ENCODE data around the gene EPN2. TPM values are rescaled to one million over a fixed set of nuclear protein-coding genes. Genes with fewer than 3 reads are reported as not detected.
A peak's percentile ranks its signal among the peaks of the same experiment; 100 is the strongest.

The EPN2 gene
- total RNA-seq, 4 donors from 2014 or later = 21.8 to 32.3 (median 24.7) TPM

DNA sequence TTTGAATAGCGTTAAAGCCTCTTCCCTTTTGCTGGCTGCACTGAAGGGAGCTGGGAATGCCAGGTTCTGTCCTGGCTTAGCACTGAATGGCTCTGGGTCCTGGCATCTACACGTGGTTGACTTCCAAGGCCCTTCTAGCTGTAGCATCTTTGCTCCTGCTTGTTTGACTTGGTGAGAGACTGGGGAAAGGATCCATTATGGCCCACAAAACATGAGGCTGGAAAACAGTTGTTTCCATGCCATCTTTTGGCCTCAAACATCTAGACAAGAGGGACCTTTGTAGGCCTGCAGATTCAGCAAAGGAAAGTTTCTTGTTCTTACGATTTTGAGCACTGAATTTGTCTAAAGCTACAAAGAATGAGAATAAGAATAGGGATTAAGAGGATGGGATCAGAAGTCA, 32.5 kb downstream of the EPN2 start:
- intact Hi-C loops (cut with DNase I) = no loop called here
- Histone ChIP-seq H3K27me3 (no peaks in the 10 kb centered on the region), H3K27ac (peak overlapping the region; percentile 48 to 75 (median 73)), H3K36me3 (no peaks in the 10 kb centered on the region), H3K4me3 (replicated peaks in 1 of 3) (no peak overlapping the region), H3K9me3 (no peaks in the 10 kb centered on the region), H3K4me1 (peaks cover 37 to 52% of the 10 kb centered on the region in 2 donors)
- DNase-seq = no peak
- TF ChIP-seq, protein P1, sequence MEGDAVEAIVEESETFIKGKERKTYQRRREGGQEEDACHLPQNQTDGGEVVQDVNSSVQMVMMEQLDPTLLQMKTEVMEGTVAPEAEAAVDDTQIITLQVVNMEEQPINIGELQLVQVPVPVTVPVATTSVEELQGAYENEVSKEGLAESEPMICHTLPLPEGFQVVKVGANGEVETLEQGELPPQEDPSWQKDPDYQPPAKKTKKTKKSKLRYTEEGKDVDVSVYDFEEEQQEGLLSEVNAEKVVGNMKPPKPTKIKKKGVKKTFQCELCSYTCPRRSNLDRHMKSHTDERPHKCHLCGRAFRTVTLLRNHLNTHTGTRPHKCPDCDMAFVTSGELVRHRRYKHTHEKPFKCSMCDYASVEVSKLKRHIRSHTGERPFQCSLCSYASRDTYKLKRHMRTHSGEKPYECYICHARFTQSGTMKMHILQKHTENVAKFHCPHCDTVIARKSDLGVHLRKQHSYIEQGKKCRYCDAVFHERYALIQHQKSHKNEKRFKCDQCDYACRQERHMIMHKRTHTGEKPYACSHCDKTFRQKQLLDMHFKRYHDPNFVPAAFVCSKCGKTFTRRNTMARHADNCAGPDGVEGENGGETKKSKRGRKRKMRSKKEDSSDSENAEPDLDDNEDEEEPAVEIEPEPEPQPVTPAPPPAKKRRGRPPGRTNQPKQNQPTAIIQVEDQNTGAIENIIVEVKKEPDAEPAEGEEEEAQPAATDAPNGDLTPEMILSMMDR (IDR thresholded peaks at IDR 0.05) = no peak
- no peak for TF ChIP-seq POLR2A (IDR thresholded peaks at IDR 0.05)
- WGBS, 2 donors = 56 to 73% methylated on average over 3 of the region's 3 CpGs

DNA sequence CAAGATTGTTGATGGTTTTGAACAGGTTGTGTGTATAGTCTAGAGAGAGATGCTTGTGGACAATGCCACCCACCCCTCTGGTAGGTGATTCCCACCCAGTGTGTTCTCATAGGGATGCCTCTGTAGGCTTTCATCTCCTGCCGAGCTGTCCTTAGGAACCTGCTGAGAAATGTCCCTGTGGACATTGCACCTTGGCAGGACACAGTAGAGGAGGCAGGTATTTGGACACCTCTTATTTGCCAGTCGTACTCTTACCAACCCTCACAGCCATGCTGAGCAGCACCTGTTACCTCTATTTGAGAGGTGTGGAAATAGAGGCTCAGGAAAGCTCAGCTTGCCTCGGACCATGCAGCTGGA, 33.2 kb downstream of the EPN2 start:
- Histone ChIP-seq H3K4me1 (peaks cover 41 to 55% of the 10 kb centered on the region in 2 donors), H3K27me3 (no peaks in the 10 kb centered on the region), H3K9me3 (no peaks in the 10 kb centered on the region), H3K36me3 (no peaks in the 10 kb centered on the region), H3K4me3 (replicated peaks in 1 of 3) (no peak overlapping the region), H3K27ac (no peak overlapping the region)
- TF ChIP-seq, protein P1 (IDR thresholded peaks at IDR 0.05) = peak in 1 of 6 experiments; percentile 14
- TF ChIP-seq POLR2A (IDR thresholded peaks at IDR 0.05) = no peak
- intact Hi-C loops (cut with DNase I) = no loop called here
- no peak for DNase-seq
- WGBS, 2 donors = 67 to 71% methylated on average over 3 of the region's 3 CpGs

DNA sequence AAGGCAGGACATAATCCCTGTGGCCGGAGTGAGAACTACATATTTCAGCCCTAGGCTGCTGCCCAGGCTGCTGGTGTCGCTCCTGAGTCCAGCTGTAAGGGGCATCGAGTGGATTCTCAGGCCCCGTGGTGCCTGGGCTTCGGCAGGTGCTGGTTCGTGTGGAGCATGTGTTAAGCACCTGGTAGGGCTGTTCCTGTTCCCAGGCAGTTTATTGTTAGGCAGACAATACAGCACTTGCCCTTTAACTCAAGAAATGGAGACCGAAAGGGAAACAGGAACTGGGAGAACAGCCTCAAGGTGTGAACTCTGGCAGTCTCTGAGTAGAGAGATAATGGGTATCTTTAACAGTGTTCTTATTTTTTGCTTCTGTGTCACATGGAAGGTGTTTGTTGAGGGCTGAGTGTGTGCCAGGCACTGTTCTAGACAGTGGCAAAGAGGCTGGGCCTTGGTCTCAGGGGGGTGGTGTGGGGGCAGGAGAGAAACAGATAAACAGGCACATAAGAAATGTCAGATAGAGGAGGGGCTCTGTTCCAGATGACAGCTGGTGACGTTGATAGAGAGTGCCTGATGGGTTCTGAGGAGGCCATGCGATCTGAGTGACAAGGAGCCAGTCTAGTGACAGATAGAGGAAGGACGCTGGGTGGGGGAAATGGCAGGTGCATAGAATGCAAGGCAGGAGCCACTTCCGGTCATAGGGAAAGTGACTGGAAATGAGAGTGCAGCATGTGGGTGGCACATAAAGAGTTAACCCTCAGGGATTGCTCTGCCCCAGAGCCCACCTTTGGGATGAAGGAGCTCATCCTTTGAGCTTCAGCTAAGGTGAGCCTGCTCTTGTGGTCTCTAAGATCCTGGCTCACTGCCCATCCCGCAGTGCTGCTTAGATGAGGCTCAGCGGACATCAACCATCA, 33.8 kb downstream of the EPN2 start:
- H3K27me3 ChIP-seq = no peaks in the 10 kb centered on the region
- H3K4me3 ChIP-seq (replicated peaks in 1 of 3) = no peak overlapping the region
- 64 to 77% methylated on average over 8 to 13 of the region's 13 CpGs for WGBS, 2 donors
- H3K9me3 ChIP-seq = no peaks in the 10 kb centered on the region
- intact Hi-C loops (cut with DNase I) = no loop called here
- no peak for DNase-seq
- no peak for TF ChIP-seq POLR2A (IDR thresholded peaks at IDR 0.05)
- TF ChIP-seq, protein P1 (IDR thresholded peaks at IDR 0.05) = peak in 1 of 6 experiments; percentile 8
- no peaks in the 10 kb centered on the region for H3K36me3 ChIP-seq
- H3K4me1 ChIP-seq = peaks cover 41 to 61% of the 10 kb centered on the region in 2 donors
- H3K27ac ChIP-seq = peak overlapping the region in 2 of 3 donors; percentile 34 to 35

DNA sequence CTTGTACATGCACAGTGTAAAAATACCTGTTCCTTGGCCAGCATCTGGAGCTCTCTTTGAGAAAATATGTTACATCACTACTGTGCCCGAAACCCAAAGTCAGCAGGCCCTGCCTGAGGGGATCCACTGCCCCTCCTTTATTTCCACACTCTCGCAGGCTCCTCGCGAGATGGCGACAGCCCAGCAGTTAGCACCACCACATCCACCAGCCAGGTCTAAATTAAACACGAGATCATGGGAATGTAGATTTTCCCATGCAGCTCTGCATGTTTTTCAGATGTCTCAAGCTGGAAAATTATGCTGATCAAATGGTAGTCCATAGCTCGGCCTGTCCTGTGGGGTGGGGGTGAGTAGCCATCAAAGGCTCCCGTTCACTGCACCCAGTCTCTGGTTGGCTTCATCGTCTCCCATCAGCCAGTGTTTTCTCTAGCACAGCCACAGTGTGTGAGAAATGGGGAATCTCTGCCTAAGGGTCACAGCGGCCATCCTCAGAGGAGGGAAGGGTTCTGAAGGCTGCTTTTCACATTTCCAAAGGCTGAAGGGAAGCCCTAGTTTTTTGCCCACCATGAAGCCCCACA, 34.7 kb downstream of the EPN2 start:
- DNase-seq = no peak
- H3K4me1 ChIP-seq = peaks cover 41 to 62% of the 10 kb centered on the region in 2 donors

More for the DNA sequence above, 34.7 kb downstream of the EPN2 start:
- TF ChIP-seq, protein P1 (IDR thresholded peaks at IDR 0.05) = no peak
- no peak for TF ChIP-seq POLR2A (IDR thresholded peaks at IDR 0.05)
- intact Hi-C loops (cut with DNase I) = no loop called here
- no peaks in the 10 kb centered on the region for H3K27me3 ChIP-seq
- H3K36me3 ChIP-seq = no peaks in the 10 kb centered on the region
- peak overlapping the region in 1 of 3 donors; percentile 34 for H3K27ac ChIP-seq
- H3K9me3 ChIP-seq = no peaks in the 10 kb centered on the region
- H3K4me3 ChIP-seq (replicated peaks in 1 of 3) = no peak overlapping the region
- 81 to 92% methylated on average over 10 of the region's 10 CpGs for WGBS, 2 donors

Data from thyroid gland (tissue), 4 donors.